ENCODE data around the gene PPM1E. TPM values are rescaled to one million over a fixed set of nuclear protein-coding genes. Genes with fewer than 3 reads are reported as not detected.
A peak's percentile ranks its signal among the peaks of the same experiment; 100 is the strongest.

PPM1E gene
- polyA plus RNA-seq, 3 donors: not detected

DNA sequence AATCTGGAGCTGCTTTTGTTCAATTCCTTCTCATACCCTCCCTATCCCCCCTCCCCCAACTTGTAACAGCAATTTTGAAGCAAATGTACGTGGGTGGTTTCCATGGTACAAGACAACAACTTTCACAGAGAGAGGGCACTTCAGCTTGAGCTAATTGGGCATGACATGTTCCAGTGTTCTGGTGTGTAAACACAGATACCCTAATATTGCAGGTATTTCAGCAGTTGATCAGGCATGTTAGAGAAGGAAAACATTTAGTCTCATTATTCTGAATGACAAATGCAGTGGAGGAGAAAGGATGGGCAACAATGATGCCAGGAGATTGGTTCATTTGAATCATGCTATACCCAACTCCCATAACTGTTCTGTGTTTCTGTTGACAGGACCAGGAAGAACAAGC, 213.5 kb downstream of the PPM1E start:
- no peaks in the 10 kb centered on the region for H3K27me3 ChIP-seq (ENCODE audit: control insufficient read depth in 2 of 2, insufficient read depth in 2 of 2, low read length in 2 of 2)
- H3K27ac Mint-ChIP-seq: no peak overlapping the region
- no peaks in the 10 kb centered on the region for H3K79me2 ChIP-seq (ENCODE audit: insufficient read depth, low read length)

DNA sequence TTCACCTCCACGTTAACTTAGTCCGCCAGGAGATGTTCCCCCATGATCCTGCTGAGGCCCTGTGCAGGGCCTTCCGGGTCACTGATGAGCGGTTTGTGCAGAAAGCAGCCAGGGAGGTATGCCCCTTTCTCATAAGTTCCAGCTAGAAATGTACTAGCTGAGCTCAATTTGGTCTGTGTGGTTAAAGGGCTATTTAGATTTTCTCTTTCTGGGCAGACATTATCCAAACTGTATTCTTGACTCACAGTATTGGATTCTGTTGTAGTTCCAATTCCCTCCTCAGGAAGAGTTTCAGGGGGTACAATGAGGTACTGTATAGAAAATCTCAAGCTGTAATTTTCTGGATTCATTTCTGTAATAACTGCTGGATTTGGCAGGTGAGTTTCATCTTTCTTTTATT, 214.0 kb downstream of the PPM1E start:
- Histone ChIP-seq H3K79me2 (ENCODE audit: insufficient read depth, low read length) (no peaks in the 10 kb centered on the region), H3K4me2 (replicated peaks; ENCODE audit: extremely low read depth, low read length, poor library complexity, severe bottlenecking) (no peak overlapping the region), H3K9me3 (replicated peaks in 1 of 2; ENCODE audit: control insufficient read depth in 1 of 2, insufficient read depth in 1 of 2, low read length in 2 of 2) (no peaks in the 10 kb centered on the region), H3K4me3 (replicated peaks in 1 of 3; ENCODE audit: low read depth in 2 of 3, low read length in 3 of 3) (no peak overlapping the region), H3K27me3 (ENCODE audit: control insufficient read depth in 2 of 2, insufficient read depth in 2 of 2, low read length in 2 of 2) (no peaks in the 10 kb centered on the region), H3K9ac (ENCODE audit: insufficient read depth, low read length, poor library complexity, severe bottlenecking) (no peak overlapping the region), H4K20me1 (ENCODE audit: insufficient read depth, low read length) (no peaks in the 10 kb centered on the region), H3K36me3 (replicated peaks in 1 of 2; ENCODE audit: control insufficient read depth in 1 of 2, insufficient read depth in 2 of 2, low read length in 2 of 2) (no peaks in the 10 kb centered on the region), H2AFZ (ENCODE audit: insufficient read depth, low read depth, low read length, poor library complexity, severe bottlenecking) (no peak overlapping the region), H3K4me1 (ENCODE audit: control insufficient read depth in 1 of 2, insufficient read depth in 2 of 2, low read length in 2 of 2) (no peaks in the 10 kb centered on the region), H3K27ac (ENCODE audit: low read depth in 1 of 2, low read length in 2 of 2) (no peak overlapping the region)
- Mint-ChIP-seq H3K27me3 (ENCODE audit: low read depth in 3 of 3) (peaks cover 0 to 2% (median 0%) of the 10 kb centered on the region in 3 donors), H3K27ac (no peak overlapping the region), H3K36me3 (no peaks in the 10 kb centered on the region), H3K4me1 (peaks cover 6% of the 10 kb centered on the region), H3K9me3 (no peaks in the 10 kb centered on the region), H3K4me3 (no peak overlapping the region)
- TF ChIP-seq, protein P1, sequence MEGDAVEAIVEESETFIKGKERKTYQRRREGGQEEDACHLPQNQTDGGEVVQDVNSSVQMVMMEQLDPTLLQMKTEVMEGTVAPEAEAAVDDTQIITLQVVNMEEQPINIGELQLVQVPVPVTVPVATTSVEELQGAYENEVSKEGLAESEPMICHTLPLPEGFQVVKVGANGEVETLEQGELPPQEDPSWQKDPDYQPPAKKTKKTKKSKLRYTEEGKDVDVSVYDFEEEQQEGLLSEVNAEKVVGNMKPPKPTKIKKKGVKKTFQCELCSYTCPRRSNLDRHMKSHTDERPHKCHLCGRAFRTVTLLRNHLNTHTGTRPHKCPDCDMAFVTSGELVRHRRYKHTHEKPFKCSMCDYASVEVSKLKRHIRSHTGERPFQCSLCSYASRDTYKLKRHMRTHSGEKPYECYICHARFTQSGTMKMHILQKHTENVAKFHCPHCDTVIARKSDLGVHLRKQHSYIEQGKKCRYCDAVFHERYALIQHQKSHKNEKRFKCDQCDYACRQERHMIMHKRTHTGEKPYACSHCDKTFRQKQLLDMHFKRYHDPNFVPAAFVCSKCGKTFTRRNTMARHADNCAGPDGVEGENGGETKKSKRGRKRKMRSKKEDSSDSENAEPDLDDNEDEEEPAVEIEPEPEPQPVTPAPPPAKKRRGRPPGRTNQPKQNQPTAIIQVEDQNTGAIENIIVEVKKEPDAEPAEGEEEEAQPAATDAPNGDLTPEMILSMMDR (IDR thresholded peaks at IDR 0.05): no peak
- no CpG with 5 or more reads among the region's 4 CpGs for WGBS (ENCODE audit: insufficient coverage)
- DNase-seq: no peak
- intact Hi-C loops (cut with micrococcal nuclease): no loop called here

More for the DNA sequence above, 213.5 kb downstream of the PPM1E start:
- DNase-seq: no peak
- no peak overlapping the region for H3K4me3 Mint-ChIP-seq
- H3K4me1 Mint-ChIP-seq: peaks cover 6% of the 10 kb centered on the region
- intact Hi-C loops (cut with micrococcal nuclease): no loop called here
- no peak overlapping the region for H3K27ac ChIP-seq (ENCODE audit: low read depth in 1 of 2, low read length in 2 of 2)
- TF ChIP-seq, protein P1 (IDR thresholded peaks at IDR 0.05): no peak
- H3K4me1 ChIP-seq (ENCODE audit: control insufficient read depth in 1 of 2, insufficient read depth in 2 of 2, low read length in 2 of 2): no peaks in the 10 kb centered on the region
- peak overlapping the region; percentile 51 for H2AFZ ChIP-seq (ENCODE audit: insufficient read depth, low read depth, low read length, poor library complexity, severe bottlenecking)
- H3K4me2 ChIP-seq (replicated peaks; ENCODE audit: extremely low read depth, low read length, poor library complexity, severe bottlenecking): no peak overlapping the region
- no peaks in the 10 kb centered on the region for H3K36me3 ChIP-seq (replicated peaks in 1 of 2; ENCODE audit: control insufficient read depth in 1 of 2, insufficient read depth in 2 of 2, low read length in 2 of 2)
- H3K9ac ChIP-seq (ENCODE audit: insufficient read depth, low read length, poor library complexity, severe bottlenecking): no peak overlapping the region
- H3K4me3 ChIP-seq (replicated peaks in 1 of 3; ENCODE audit: low read depth in 2 of 3, low read length in 3 of 3): no peak overlapping the region
- H3K9me3 Mint-ChIP-seq: no peaks in the 10 kb centered on the region
- H3K36me3 Mint-ChIP-seq: no peaks in the 10 kb centered on the region
- peaks cover 0 to 2% (median 0%) of the 10 kb centered on the region in 3 donors for H3K27me3 Mint-ChIP-seq (ENCODE audit: low read depth in 3 of 3)
- WGBS (ENCODE audit: insufficient coverage): 80% methylated on average over 1 of the region's 1 CpG
- H4K20me1 ChIP-seq (ENCODE audit: insufficient read depth, low read length): no peaks in the 10 kb centered on the region
- H3K9me3 ChIP-seq (replicated peaks in 1 of 2; ENCODE audit: control insufficient read depth in 1 of 2, insufficient read depth in 1 of 2, low read length in 2 of 2): no peaks in the 10 kb centered on the region

All from CD14-positive monocyte (primary cell).